ENCODE measurements around the gene IL17B.

- TF ChIP-seq CTCF (IDR thresholded peaks at IDR 0.05) (no peak), POLR2A (IDR thresholded peaks at IDR 0.05) (no peak)
Observed at GRCh38 chr5:149388498-149389190, 9.6 kb upstream of the IL17B start.
